ENCODE data around the gene MXD3.

GRCh38 chr5:177344891-177345290 lies 33.2 kb upstream of the MXD3 start:
- TF ChIP-seq EP300 (IDR thresholded peaks at IDR 0.05; ENCODE audit: low read depth) (no peak), CTCF (IDR thresholded peaks at IDR 0.05) (no peak)
